GM12878 (cell line): ENCODE results near the gene SLC25A26.

Experiments used
- CHD4 ChIP-seq: fragments of 200-600 bp; sonication (generic); IDR thresholded peaks from 2 replicates; pipeline ENCODE4 v1.6.1; 2016; ENCODE audit warnings: mild to moderate bottlenecking
- CTCF ChIP-seq, 3 experiments: IDR thresholded peaks in 2 of 3; conservative IDR thresholded peaks in 1 of 3; 2 replicates each; pipeline ENCODE4 v1.5.1; 2011; ENCODE audit warnings: low read depth in 3 of 3, low read length in 3 of 3, mild to moderate bottlenecking in 3 of 3, control low read depth in 2 of 3, moderate library complexity in 2 of 3, inconsistent platforms in 1 of 3, mixed read lengths in 1 of 3; ENCODE audit not compliant: control insufficient read depth in 2 of 3, insufficient read depth in 1 of 3; ENCODE audit errors: extremely low read depth in 1 of 3
- EZH2 ChIP-seq: IDR thresholded peaks from 2 replicates; pipeline ENCODE4 v1.6.1; 2012; ENCODE audit warnings: low read depth, mild to moderate bottlenecking, control low read depth, inconsistent platforms, low read length, borderline replicate concordance; ENCODE audit not compliant: control insufficient read depth
- KDM1A ChIP-seq: fragments of 200-600 bp; sonication (generic); IDR thresholded peaks from 2 replicates; pipeline ENCODE4 v1.6.1; 2016; ENCODE audit warnings: borderline replicate concordance
- NFYB ChIP-seq: IDR thresholded peaks from 2 replicates; pipeline ENCODE4 v1.6.1; 2011; ENCODE audit warnings: low read depth, mild to moderate bottlenecking, low read length, improper control_type of control experiment, moderate library complexity; ENCODE audit not compliant: insufficient read depth
- NR2C2 ChIP-seq: IDR thresholded peaks from 2 replicates; pipeline ENCODE4 v1.6.1; 2011; ENCODE audit warnings: borderline replicate concordance, low read depth; ENCODE audit not compliant: control insufficient read depth, insufficient read length
- POLR2AphosphoS2 ChIP-seq: IDR thresholded peaks from 2 replicates; pipeline ENCODE4 v1.6.1; 2011; ENCODE audit warnings: low read depth, mild to moderate bottlenecking, low read length, improper control_type of control experiment, moderate library complexity
- SUZ12 ChIP-seq: fragments of 200-600 bp; sonication (generic); IDR thresholded peaks from one replicate; pipeline ENCODE4 v1.6.1; 2018; ENCODE audit warnings: antibody characterized with exemption, mild to moderate bottlenecking; ENCODE audit not compliant: unreplicated experiment
- ZBTB40 ChIP-seq: fragments of 450-650 bp; IDR thresholded peaks from 2 replicates; pipeline ENCODE4 v1.6.1; 2016; ENCODE audit warnings: mild to moderate bottlenecking, moderate library complexity, borderline replicate concordance
- TF ChIP-seq, protein P1 (sequence below): fragments of 450-650 bp; formaldehyde crosslinking; IDR thresholded peaks from 2 replicates; pipeline ENCODE4 v1.4.0; 2020; ENCODE audit warnings: mild to moderate bottlenecking, moderate library complexity

DNA sequence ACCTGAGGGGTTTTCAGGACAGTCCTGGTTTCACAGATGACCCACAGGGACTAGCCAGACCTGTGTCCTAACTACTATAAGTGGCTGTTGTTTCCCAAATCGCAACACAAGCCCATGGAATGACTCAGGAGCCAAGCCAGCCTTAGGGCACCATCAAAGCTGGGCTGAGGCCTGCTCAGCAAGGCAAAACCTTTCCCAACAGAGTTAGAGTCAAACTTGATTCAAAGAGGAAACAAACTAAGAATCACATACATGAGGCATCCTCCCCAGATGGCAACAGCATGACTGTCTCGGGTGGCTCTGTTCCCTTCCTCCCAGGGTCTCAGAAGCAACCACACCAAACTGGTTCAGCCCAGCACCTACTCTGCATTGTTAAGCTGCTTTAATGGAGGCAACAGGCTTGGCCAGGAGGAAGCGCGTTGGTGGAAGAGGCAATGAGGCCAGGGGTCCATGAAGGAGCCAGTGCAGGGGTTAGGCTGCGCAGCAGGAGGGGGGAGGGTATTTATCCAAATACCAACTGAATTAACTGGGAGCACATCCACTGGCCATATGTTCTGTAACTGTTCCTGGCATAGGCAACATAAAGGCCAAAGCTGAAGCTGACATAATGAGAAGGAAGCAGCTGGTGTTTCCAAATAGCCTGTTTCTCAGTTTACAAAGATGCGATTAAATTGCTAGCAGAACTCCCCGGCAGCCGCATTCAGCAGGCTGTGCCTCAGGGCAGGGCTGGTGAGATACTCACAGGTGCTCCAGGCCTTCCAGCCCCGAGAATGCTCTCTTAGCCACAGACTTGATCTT is 177.6 kb downstream of the SLC25A26 start:
- TF ChIP-seq NFYB = no peak
- no peak for TF ChIP-seq CTCF (IDR thresholded peaks at IDR 0.05 in 2 of 3, conservative IDR thresholded peaks at IDR 0.05 in 1 of 3; ENCODE audit: control insufficient read depth in 2 of 3, extremely low read depth in 1 of 3, insufficient read depth in 1 of 3, low read depth in 3 of 3, low read length in 3 of 3)
- no peak for TF ChIP-seq ZBTB40
- TF ChIP-seq POLR2AphosphoS2 = no peak
- TF ChIP-seq NR2C2 = no peak
- TF ChIP-seq CHD4 = no peak
- TF ChIP-seq, protein P1, sequence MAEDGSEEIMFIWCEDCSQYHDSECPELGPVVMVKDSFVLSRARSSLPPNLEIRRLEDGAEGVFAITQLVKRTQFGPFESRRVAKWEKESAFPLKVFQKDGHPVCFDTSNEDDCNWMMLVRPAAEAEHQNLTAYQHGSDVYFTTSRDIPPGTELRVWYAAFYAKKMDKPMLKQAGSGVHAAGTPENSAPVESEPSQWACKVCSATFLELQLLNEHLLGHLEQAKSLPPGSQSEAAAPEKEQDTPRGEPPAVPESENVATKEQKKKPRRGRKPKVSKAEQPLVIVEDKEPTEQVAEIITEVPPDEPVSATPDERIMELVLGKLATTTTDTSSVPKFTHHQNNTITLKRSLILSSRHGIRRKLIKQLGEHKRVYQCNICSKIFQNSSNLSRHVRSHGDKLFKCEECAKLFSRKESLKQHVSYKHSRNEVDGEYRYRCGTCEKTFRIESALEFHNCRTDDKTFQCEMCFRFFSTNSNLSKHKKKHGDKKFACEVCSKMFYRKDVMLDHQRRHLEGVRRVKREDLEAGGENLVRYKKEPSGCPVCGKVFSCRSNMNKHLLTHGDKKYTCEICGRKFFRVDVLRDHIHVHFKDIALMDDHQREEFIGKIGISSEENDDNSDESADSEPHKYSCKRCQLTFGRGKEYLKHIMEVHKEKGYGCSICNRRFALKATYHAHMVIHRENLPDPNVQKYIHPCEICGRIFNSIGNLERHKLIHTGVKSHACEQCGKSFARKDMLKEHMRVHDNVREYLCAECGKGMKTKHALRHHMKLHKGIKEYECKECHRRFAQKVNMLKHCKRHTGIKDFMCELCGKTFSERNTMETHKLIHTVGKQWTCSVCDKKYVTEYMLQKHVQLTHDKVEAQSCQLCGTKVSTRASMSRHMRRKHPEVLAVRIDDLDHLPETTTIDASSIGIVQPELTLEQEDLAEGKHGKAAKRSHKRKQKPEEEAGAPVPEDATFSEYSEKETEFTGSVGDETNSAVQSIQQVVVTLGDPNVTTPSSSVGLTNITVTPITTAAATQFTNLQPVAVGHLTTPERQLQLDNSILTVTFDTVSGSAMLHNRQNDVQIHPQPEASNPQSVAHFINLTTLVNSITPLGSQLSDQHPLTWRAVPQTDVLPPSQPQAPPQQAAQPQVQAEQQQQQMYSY (CRISPR knock-in tag) = no peak
- no peak for TF ChIP-seq KDM1A
- TF ChIP-seq SUZ12 = no peak
- TF ChIP-seq EZH2 = no peak
